Activated naive CD4-positive, alpha-beta T cell treated with anti-CD3 and anti-CD28 coated beads for 36 hours (primary cell): ENCODE results near the gene ARHGEF28. TPM values are rescaled to one million over a fixed set of nuclear protein-coding genes. Genes with fewer than 3 reads are reported as not detected.
A peak's percentile ranks its signal among the peaks of the same experiment; 100 is the strongest.

Source experiments
- CTCF ChIA-PET: fragments of 350-600 bp; sonication (Branson Sonifier 250); formaldehyde crosslinking; loops from one replicate; lab custom pipeline; 2021; ENCODE audit warnings: antibody characterized with exemption; lab: Charles Lee
- DNase-seq: peaks from one replicate; pipeline ENCODE4 v3.0.0-alpha.2; 2020
- H3K27ac Mint-ChIP-seq: one replicate; pipeline ENCODE4 v1.8.0; 2021; ENCODE audit warnings: mild to moderate bottlenecking, mixed read lengths
- H3K27me3 Mint-ChIP-seq: one replicate; pipeline ENCODE4 v1.8.0; 2021; ENCODE audit warnings: low read depth, mixed read lengths
- H3K36me3 Mint-ChIP-seq: one replicate; pipeline ENCODE4 v1.8.0; 2021; ENCODE audit warnings: low read depth, mixed read lengths
- H3K4me1 Mint-ChIP-seq: one replicate; pipeline ENCODE4 v1.8.0; 2021; ENCODE audit warnings: low read depth, mixed read lengths
- H3K4me3 Mint-ChIP-seq: one replicate; pipeline ENCODE4 v1.8.0; 2021; ENCODE audit warnings: mild to moderate bottlenecking, moderate library complexity, mixed read lengths
- H3K9me3 Mint-ChIP-seq: one replicate; pipeline ENCODE4 v1.8.0; 2021; ENCODE audit warnings: mixed read lengths
- intact Hi-C: fragments of 100-400 bp; cut with micrococcal nuclease; formaldehyde crosslinking; loops from one replicate; pipeline ENCODE4 v1.15.1; 2023
- total RNA-seq, 2 experiments: library from RNA; stranded (reverse); gene quantifications; one replicate each; pipeline ENCODE4 v1.2.3, GENCODE V29; 2021

Gene ARHGEF28
- total RNA-seq, 2 experiments from 2014 or later = not detected

DNA sequence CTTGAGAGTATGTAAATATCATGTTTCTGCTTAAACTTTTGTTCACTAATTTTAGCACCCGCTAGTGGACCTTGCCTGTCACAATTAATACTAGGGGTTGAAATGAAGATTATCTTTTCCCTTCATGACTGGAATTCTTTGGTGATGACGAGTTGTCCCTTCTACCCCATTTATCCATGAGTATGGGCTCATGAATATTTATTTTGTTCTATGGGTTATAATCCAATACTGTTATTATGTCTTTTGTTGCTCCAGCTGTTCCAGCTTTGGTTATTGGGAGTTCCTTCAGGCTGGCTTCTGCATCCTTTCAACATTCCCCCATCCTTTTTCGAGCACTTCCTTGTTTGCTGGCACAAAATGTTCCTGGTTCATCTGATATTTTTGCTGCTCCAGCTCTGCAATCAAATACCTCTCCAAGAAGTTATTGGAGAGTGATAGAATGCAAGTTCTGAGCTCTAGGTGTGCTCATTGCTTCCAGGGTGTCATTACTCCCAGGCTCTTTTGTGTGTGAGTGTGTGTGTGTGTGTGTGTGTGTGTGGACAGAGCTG is 19.7 kb upstream of the ARHGEF28 start:
- peaks cover 2% of the 10 kb centered on the region for H3K36me3 Mint-ChIP-seq
- no peak overlapping the region for H3K4me3 Mint-ChIP-seq
- peaks cover 12% of the 10 kb centered on the region for H3K27me3 Mint-ChIP-seq
- H3K27ac Mint-ChIP-seq = no peak overlapping the region
- DNase-seq = no peak
- intact Hi-C loops = no loop called here
- CTCF ChIA-PET = interaction anchor here (0.6 to 1.9 kb wide), 2 partner anchors 15 to 74 kb away, joined by 5 read pairs; no protein-coding TSS in a partner anchor
- peaks cover 5% of the 10 kb centered on the region for H3K9me3 Mint-ChIP-seq
- no peaks in the 10 kb centered on the region for H3K4me1 Mint-ChIP-seq

DNA sequence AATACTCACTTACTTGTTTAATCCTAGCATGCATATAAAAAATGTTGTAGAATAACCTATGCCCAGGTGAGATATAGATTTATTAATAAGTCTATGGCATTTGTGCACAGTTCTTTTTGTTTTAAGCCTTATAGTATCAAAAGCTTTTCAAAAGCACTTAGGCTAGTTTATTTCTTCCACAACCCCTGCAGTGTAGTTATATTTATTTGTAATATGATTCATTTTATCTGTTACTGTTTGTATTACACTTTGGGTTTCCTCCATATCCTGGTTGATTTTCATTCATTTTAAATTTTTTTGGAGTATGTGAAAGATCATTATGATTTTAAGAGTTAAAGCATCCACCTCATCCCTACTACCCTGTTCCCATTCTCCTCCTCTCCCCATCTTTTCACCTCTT is 18.8 kb upstream of the ARHGEF28 start:
- no peak overlapping the region for H3K4me3 Mint-ChIP-seq
- H3K4me1 Mint-ChIP-seq = no peaks in the 10 kb centered on the region
- CTCF ChIA-PET = interaction anchor here (0.6 to 0.7 kb wide), 2 partner anchors 16 to 73 kb away, joined by 3 to 5 read pairs; no protein-coding TSS in a partner anchor
- intact Hi-C loops = no loop called here
- H3K9me3 Mint-ChIP-seq = no peaks in the 10 kb centered on the region
- no peak overlapping the region for H3K27ac Mint-ChIP-seq
- no peak for DNase-seq
- no peaks in the 10 kb centered on the region for H3K36me3 Mint-ChIP-seq
- peaks cover 18% of the 10 kb centered on the region for H3K27me3 Mint-ChIP-seq

DNA sequence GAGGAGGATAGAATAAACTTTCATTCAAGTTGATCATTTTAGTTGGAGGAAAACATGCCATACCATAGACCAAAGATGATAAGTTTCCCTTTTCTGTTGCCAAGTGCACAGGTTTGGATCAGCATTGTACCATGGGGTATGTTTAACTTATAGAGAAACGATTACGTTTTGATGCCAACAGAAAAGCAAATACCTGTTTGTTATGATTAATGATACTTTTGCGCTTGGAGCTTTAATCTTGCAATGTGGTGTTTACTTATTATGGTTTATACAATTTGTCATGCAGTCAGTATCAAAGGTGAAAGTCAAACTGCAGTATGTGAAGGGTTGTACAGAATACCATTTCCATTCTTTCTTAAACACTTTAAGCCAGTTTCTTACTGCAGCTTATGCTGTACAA is 13.2 kb upstream of the ARHGEF28 start:
- no peaks in the 10 kb centered on the region for H3K36me3 Mint-ChIP-seq
- no peak overlapping the region for H3K4me3 Mint-ChIP-seq
- intact Hi-C loops = no loop called here
- CTCF ChIA-PET = no interaction called here
- no peak for DNase-seq
- peaks cover 17% of the 10 kb centered on the region for H3K27me3 Mint-ChIP-seq
- H3K27ac Mint-ChIP-seq = no peak overlapping the region
- H3K9me3 Mint-ChIP-seq = no peaks in the 10 kb centered on the region
- no peaks in the 10 kb centered on the region for H3K4me1 Mint-ChIP-seq

DNA sequence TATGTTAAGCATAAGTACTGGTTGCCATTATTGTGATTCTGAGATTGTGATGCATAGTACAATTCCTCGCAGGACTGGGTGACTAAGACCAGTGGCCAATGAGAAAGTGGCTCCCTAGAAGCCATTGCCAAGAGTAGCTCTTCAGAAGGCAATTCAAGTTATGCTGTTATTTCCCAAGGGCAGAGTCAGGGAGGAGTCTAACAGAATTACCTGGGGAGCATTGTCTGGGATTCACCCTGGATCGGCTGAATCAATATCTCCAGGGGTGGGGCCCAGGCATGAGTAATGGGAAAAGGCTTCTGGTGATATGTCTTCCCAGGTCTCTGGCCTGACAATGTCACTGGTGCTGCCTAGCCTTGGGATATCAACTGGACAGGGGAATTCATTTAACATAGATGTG is 10.9 kb upstream of the ARHGEF28 start:
- intact Hi-C loops = no loop called here
- CTCF ChIA-PET = no interaction called here
- H3K27ac Mint-ChIP-seq = no peak overlapping the region
- no peak for DNase-seq
- H3K9me3 Mint-ChIP-seq = no peaks in the 10 kb centered on the region
- H3K36me3 Mint-ChIP-seq = no peaks in the 10 kb centered on the region
- H3K27me3 Mint-ChIP-seq = peaks cover 17% of the 10 kb centered on the region
- H3K4me1 Mint-ChIP-seq = no peaks in the 10 kb centered on the region
- no peak overlapping the region for H3K4me3 Mint-ChIP-seq

DNA sequence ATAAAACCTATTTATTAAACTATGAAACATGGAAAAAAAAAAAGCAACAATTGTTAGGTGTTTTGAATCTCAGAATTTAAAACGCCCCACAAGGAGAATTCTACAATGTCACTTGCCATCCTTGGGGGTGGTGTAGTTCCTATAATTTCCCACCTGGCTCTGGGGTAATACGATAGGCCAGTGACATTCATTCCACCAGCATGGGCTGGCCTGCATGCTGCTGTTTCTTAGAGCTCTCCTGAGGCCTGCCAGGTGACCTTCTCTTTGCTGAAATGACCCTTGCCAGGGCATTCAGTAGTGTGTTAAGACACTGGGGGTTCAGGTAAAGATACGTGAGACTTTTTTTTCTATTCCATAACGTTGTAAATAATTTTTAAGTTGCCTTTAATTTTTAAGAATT is 10.0 kb upstream of the ARHGEF28 start:
- CTCF ChIA-PET = no interaction called here
- H3K9me3 Mint-ChIP-seq = no peaks in the 10 kb centered on the region
- no peaks in the 10 kb centered on the region for H3K36me3 Mint-ChIP-seq
- intact Hi-C loops = no loop called here
- H3K4me1 Mint-ChIP-seq = no peaks in the 10 kb centered on the region
- H3K27me3 Mint-ChIP-seq = peaks cover 15% of the 10 kb centered on the region
- DNase-seq = no peak
- H3K4me3 Mint-ChIP-seq = no peak overlapping the region
- H3K27ac Mint-ChIP-seq = no peak overlapping the region

DNA sequence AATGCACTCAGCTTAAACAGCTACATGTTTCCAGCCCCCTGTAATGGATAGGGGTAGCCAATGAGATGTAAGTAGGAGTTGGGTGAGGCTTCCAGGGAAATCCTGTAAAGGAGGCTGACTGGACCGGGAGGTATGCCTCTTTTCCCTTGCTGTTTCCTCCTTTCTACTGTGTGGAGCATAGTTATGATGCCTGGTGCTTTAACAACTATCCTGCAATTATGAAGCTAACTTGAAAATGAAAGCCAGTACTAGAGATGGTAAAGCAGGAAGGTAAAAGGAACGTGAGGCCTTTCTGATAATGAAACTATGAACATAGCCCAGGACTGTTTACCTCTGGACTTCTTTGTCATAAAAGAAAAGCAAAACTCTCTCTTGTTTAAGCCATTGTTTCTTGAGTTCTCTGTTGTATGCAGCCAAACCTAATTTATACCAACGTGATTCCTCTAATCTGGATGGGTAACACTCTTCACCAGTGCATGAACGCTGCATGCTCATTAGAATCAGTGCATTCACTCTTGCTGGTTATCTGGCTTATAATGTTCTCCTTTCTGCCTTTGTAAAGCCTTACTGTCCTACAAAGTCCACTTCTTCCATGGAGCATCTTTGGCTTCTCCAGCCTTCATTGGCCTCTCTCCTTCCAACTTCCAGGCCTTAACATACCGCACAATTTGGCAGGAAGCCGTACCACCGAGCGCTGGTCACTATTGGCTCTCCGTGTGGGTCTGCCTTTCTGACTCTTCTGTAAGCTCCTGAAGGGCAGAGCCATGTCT is 8.3 kb upstream of the ARHGEF28 start:
- H3K4me3 Mint-ChIP-seq = no peak overlapping the region
- no peaks in the 10 kb centered on the region for H3K4me1 Mint-ChIP-seq
- DNase-seq = no peak
- no peaks in the 10 kb centered on the region for H3K36me3 Mint-ChIP-seq
- CTCF ChIA-PET = no interaction called here
- H3K27me3 Mint-ChIP-seq = peaks cover 15% of the 10 kb centered on the region
- intact Hi-C loops = no loop called here
- H3K27ac Mint-ChIP-seq = no peak overlapping the region
- no peaks in the 10 kb centered on the region for H3K9me3 Mint-ChIP-seq

DNA sequence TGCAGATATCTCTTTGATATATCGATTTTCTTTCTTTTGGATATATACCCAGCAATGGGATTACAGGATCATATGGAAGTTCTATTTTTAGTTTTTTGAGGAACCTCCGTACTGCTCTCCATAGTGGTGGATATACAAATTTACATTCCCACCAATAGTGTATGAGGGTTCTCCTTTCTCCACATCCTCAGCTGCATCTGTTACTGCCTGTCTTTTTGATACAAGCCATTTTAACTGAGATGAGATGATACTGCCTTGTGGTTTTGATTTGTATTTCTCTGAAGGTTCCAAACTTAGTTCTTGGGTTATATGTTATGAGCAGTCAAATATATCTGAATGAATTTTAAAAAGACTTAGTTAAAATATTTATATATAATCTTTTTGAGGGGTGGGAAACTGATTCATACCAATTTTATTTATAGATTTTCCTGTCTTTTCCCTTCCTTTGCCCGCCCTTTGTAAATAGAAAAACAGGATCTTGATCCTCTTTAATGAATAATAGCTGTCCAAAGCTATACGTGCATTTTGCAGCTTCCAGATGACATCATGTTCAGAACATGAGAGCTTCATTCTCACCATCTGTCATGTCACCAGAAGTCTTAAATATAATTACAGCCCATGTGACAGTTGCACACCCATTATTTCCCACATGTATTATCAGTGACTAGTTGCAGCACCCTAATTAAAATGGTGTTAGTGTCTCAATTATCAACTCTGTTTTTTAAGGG is 6.2 kb upstream of the ARHGEF28 start:
- Mint-ChIP-seq H3K4me3 (no peak overlapping the region), H3K27me3 (peaks cover 22% of the 10 kb centered on the region), H3K36me3 (no peaks in the 10 kb centered on the region), H3K27ac (no peak overlapping the region), H3K4me1 (no peaks in the 10 kb centered on the region), H3K9me3 (no peaks in the 10 kb centered on the region)
- CTCF ChIA-PET = no interaction called here
- DNase-seq = no peak
- intact Hi-C loops = no loop called here

DNA sequence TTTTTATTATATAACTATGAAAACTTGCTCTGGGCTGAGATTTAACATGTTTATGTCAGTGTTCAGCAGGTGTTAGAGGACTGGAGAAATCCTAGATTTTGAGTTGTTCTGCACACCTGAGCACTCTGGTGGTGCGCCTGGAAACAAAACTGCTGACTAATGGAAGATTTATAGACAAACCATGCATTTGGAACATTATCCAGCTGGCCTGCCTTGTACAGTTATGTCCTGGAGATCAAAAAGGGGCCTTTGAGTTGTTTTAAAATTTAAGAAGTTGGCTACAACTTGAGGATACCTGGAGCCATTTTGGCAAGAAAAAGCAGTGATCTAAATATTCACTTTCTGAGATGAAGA is 5.7 kb upstream of the ARHGEF28 start:
- intact Hi-C loops = no loop called here
- CTCF ChIA-PET = no interaction called here
- H3K4me1 Mint-ChIP-seq = no peaks in the 10 kb centered on the region
- DNase-seq = no peak
- no peaks in the 10 kb centered on the region for H3K36me3 Mint-ChIP-seq
- H3K27ac Mint-ChIP-seq = no peak overlapping the region
- H3K4me3 Mint-ChIP-seq = no peak overlapping the region
- H3K9me3 Mint-ChIP-seq = no peaks in the 10 kb centered on the region
- H3K27me3 Mint-ChIP-seq = peaks cover 23% of the 10 kb centered on the region

DNA sequence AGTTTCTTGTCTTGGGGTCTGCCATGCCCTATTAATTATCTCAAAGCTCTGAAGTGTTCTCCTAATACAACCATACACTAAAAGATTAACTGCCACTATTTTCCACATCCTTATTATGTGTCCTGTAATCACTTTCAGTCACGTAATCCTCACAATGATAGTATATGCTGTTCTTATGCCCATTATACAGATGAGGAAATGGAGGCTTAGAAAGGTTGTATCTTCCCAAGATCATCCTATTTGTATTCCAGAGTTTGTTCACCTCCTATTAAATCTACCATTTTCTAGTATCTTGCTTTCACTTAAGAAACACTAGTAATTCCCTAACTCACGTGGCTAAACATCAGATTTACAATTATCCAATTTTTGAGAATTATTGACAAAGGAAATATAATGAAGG is 2.9 kb upstream of the ARHGEF28 start:
- CTCF ChIA-PET = interaction anchor here (3.0 kb wide), 1 partner anchor 32 kb away, joined by 11 read pairs; no protein-coding TSS in a partner anchor
- intact Hi-C loops = no loop called here
- no peaks in the 10 kb centered on the region for H3K4me1 Mint-ChIP-seq

DNA sequence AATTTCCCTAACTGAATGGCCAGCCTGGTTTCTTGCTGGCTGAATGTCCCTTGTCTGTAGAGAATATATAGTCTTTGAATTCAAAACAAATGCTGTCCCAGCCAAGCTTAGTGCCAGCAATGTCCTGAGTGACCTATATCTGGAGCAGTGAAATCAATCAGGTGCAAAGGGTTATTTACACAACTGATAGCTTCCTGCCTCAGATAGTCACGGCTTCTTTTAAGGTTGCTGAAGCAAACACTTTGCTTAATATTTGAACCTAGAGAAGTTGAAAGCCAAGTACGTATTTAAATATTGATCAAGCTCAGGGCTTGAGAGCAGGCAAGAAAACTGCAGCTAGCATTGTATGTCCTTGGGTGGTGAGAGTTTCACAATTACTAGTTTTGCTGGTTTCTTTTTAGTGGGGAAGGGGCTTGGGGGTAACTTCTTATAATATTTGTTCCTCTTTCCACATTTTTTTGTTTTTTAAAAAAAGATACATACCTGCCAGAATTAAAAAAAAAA is 2.0 kb upstream of the ARHGEF28 start:
- H3K4me1 Mint-ChIP-seq = no peaks in the 10 kb centered on the region
- no peak overlapping the region for H3K27ac Mint-ChIP-seq
- no peak for DNase-seq
- no peaks in the 10 kb centered on the region for H3K36me3 Mint-ChIP-seq
- H3K27me3 Mint-ChIP-seq = peaks cover 45% of the 10 kb centered on the region
- H3K9me3 Mint-ChIP-seq = no peaks in the 10 kb centered on the region
- H3K4me3 Mint-ChIP-seq = no peak overlapping the region
- CTCF ChIA-PET = interaction anchor here (3.0 kb wide), 1 partner anchor 33 kb away, joined by 11 read pairs; no protein-coding TSS in a partner anchor
- intact Hi-C loops = no loop called here

More for the DNA sequence above, 2.9 kb upstream of the ARHGEF28 start:
- DNase-seq = no peak
- H3K9me3 Mint-ChIP-seq = no peaks in the 10 kb centered on the region
- peaks cover 38% of the 10 kb centered on the region for H3K27me3 Mint-ChIP-seq
- H3K27ac Mint-ChIP-seq = no peak overlapping the region
- no peaks in the 10 kb centered on the region for H3K36me3 Mint-ChIP-seq
- H3K4me3 Mint-ChIP-seq = no peak overlapping the region

DNA sequence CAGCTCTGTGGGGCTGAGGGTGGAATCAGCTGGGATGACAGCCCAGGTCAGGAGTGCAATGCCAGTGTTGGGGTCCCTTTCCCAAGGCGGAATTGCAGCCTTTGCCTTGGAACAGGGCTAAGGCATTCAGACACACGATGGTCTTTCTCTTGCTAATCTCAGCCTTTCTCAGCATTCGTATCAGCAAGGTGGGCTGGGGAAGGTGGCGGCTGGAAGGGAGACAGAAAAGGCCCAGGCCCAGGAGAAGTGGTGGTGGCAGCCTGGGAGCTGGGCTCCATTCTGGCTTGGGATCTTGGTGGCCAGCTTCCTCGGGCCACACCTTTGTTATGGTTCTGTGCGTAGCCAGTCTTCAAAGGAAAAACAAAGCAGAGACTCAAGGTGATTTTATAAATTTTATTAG is 1.1 kb upstream of the ARHGEF28 start:
- CTCF ChIA-PET = interaction anchor here (1.0 kb wide), 1 partner anchor 29 kb away, joined by 3 read pairs; no protein-coding TSS in a partner anchor
- no peak overlapping the region for H3K27ac Mint-ChIP-seq
- intact Hi-C loops = no loop called here
- H3K4me1 Mint-ChIP-seq = no peaks in the 10 kb centered on the region
- H3K27me3 Mint-ChIP-seq = peaks cover 48% of the 10 kb centered on the region
- no peak for DNase-seq
- no peaks in the 10 kb centered on the region for H3K36me3 Mint-ChIP-seq
- H3K9me3 Mint-ChIP-seq = no peaks in the 10 kb centered on the region
- H3K4me3 Mint-ChIP-seq = no peak overlapping the region

DNA sequence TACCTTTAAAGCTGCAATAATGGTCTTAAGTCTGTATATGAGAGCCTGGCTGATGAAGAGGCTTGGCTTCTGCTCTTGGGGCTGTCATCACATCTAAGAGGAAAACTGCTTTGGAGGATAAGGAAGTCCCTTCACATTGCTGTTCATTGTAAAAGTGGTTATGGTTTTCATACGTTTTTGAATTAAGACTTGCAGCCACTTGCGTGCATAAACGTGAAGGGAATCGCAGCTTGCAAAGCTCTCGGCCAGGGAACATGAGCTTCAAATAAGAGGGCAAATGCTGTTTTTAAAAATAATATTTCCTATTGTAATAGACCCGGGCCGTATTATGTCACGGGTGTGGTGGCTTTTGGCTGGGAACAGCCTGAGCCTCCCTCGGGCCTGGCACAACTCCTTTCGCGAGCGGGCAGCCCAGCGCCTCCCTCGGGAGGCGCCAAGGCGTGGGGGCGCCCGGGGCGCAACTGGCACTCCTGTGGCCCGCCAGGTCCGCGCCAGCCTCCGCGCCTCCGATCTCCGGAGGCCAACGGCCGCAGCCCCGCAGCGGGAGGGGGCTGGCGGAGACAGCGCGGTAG is 538 bp upstream of the ARHGEF28 start:
- H3K4me1 Mint-ChIP-seq = no peaks in the 10 kb centered on the region
- H3K27ac Mint-ChIP-seq = no peak overlapping the region
- intact Hi-C loops = no loop called here
- CTCF ChIA-PET = interaction anchor here (1.0 kb wide), 1 partner anchor 29 kb away, joined by 3 read pairs; no protein-coding TSS in a partner anchor
- no peak for DNase-seq
- H3K36me3 Mint-ChIP-seq = no peaks in the 10 kb centered on the region
- peak overlapping the region; percentile 5 for H3K4me3 Mint-ChIP-seq
- no peaks in the 10 kb centered on the region for H3K9me3 Mint-ChIP-seq
- peaks cover 51% of the 10 kb centered on the region for H3K27me3 Mint-ChIP-seq
